ENCODE results near the gene DENND4C.
"Not testable (repeated sequence)": the region's sequence is repeated elsewhere in the genome, so short reads cannot be mapped to it uniquely, and the experiment has no call there.

Gene DENND4C

DNA sequence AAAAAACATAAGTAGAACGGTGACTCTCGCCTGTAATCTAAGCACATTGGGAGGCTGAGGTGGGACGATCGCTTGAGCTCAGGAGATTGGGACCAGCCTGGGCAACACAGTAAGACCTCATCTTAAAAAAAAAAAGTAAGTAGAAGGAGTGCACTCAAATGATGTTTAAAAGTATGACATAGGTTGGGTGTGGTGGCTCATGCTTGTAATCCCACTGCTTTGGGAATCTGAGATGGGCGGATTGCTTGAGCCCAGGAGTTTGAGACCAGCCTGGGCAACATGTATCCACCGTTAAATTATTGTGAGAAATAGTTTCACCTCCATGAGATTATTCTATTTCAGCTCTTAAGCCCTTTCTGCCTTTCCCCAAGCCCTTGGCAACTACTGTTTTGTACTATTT is 11.2 kb downstream of the DENND4C start:
- Histone ChIP-seq H3K27ac (ENCODE audit: low read depth, low read length) (no peak overlapping the region), H3K27me3 (ENCODE audit: control insufficient read depth in 5 of 5, insufficient read depth in 4 of 5, low read length in 5 of 5) (no peaks in the 10 kb centered on the region), H3K9me3 (ENCODE audit: control insufficient read depth in 5 of 5, low read length in 5 of 5) (no peaks in the 10 kb centered on the region), H3K36me3 (ENCODE audit: control insufficient read depth in 5 of 5, insufficient read depth in 5 of 5, low read length in 5 of 5) (peaks cover 3 to 12% (median 5%) of the 10 kb centered on the region in 5 donors), H3K4me1 (ENCODE audit: control insufficient read depth in 5 of 5, insufficient read depth in 5 of 5, low read length in 5 of 5) (peaks cover 0 to 11% (median 1%) of the 10 kb centered on the region in 5 donors), H3K4me3 (ENCODE audit: low read depth in 1 of 5, low read length in 5 of 5) (no peak overlapping the region), H3K9ac (ENCODE audit: low read length in 5 of 5) (no peak overlapping the region)

DNA sequence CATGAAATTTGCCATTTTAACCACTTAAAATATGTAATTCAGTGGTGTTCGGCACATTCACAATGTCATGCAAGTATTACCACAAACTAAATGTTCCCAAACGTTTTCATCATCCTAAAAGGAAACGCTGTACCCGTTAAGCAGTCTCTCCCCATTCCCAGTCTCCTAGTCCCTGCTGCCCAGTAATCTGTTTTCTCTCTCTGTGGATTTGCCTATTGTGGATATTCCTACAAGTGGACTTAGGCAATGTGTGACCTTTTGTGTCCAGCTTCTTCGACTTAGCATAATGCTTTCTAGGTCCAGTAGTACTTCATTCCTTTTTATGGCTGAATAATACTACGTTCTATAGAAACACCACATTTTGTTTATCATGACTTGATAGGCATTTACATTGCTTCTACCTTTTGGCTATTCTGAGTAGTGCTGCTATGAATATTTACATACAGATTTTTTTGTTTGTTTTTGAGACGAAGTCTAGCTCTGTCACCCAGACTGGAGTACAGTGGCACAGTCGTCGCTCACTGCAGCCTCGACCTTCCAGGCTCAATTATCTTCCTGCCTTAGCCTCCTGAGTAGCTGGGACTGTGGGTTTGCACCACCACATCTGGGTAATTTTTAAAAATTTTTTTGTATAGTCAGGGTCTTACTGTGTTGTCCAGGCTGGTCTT is 13.0 kb downstream of the DENND4C start:
- Histone ChIP-seq H3K4me3 (ENCODE audit: low read depth in 1 of 5, low read length in 5 of 5) (no peak overlapping the region), H3K27me3 (ENCODE audit: control insufficient read depth in 5 of 5, insufficient read depth in 4 of 5, low read length in 5 of 5) (no peaks in the 10 kb centered on the region), H3K4me1 (ENCODE audit: control insufficient read depth in 5 of 5, insufficient read depth in 5 of 5, low read length in 5 of 5) (peaks cover 0 to 7% (median 6%) of the 10 kb centered on the region in 5 donors), H3K9me3 (ENCODE audit: control insufficient read depth in 5 of 5, low read length in 5 of 5) (no peaks in the 10 kb centered on the region), H3K36me3 (ENCODE audit: control insufficient read depth in 5 of 5, insufficient read depth in 5 of 5, low read length in 5 of 5) (peaks cover 3 to 12% (median 5%) of the 10 kb centered on the region in 5 donors), H3K27ac (ENCODE audit: low read depth, low read length) (no peak overlapping the region), H3K9ac (ENCODE audit: low read length in 5 of 5) (no peak overlapping the region)

DNA sequence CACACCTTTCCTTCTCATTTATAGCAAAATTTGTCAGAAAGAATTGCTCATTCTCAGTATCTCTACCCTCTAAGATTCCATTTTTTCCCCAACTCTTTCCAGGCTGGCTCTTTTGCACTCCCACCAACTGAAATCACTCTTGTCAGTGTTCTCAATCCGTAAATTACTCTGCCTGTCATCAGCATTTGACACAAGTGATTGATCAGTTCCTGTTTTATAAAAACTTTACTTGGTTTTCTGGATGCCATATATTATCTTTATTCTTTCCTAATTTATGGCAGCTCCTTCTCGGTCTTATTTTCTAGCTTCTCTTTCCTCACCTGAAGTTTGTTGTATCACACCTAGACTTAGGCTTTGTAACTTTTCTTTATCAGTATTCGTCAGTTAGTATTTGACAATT is 16.4 kb downstream of the DENND4C start:
- no peak overlapping the region for H3K9ac ChIP-seq (ENCODE audit: low read length in 5 of 5)
- H3K36me3 ChIP-seq (ENCODE audit: control insufficient read depth in 5 of 5, insufficient read depth in 5 of 5, low read length in 5 of 5), result peaks cover 0 to 7% (median 0%) of the 10 kb centered on the region in 5 donors
- no peaks in the 10 kb centered on the region for H3K9me3 ChIP-seq (ENCODE audit: control insufficient read depth in 5 of 5, low read length in 5 of 5)
- H3K4me1 ChIP-seq (ENCODE audit: control insufficient read depth in 5 of 5, insufficient read depth in 5 of 5, low read length in 5 of 5), result peaks cover 0 to 15% (median 6%) of the 10 kb centered on the region in 5 donors
- H3K27me3 ChIP-seq (ENCODE audit: control insufficient read depth in 5 of 5, insufficient read depth in 4 of 5, low read length in 5 of 5), result no peaks in the 10 kb centered on the region
- no peak overlapping the region for H3K27ac ChIP-seq (ENCODE audit: low read depth, low read length)
- no peak overlapping the region for H3K4me3 ChIP-seq (ENCODE audit: low read depth in 1 of 5, low read length in 5 of 5)

DNA sequence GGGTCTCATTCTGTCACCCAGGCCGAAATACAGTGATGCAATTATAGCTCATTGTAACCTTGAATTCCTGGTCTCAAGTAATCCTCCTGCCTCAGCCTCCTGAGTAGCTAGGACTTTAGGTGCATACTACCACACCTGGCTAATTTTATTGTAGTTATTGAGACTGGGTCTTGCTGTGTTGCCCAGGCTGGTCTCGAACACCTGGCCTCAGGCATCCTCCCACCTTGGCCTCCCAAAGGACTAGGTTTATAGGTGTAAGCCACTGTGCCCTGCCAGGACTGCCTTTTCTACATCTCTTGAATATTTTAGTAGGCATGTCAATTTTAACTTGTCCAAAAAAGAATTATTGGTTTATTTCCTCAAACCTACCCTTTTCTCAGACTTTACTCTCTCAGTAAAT is 16.9 kb downstream of the DENND4C start:
- Histone ChIP-seq H3K4me1 (ENCODE audit: control insufficient read depth in 5 of 5, insufficient read depth in 5 of 5, low read length in 5 of 5) (peaks cover 4 to 20% (median 7%) of the 10 kb centered on the region in 5 donors), H3K36me3 (ENCODE audit: control insufficient read depth in 5 of 5, insufficient read depth in 5 of 5, low read length in 5 of 5) (peaks cover 0 to 7% (median 0%) of the 10 kb centered on the region in 5 donors), H3K4me3 (ENCODE audit: low read depth in 1 of 5, low read length in 5 of 5) (no peak overlapping the region), H3K9ac (ENCODE audit: low read length in 5 of 5) (no peak overlapping the region), H3K27me3 (ENCODE audit: control insufficient read depth in 5 of 5, insufficient read depth in 4 of 5, low read length in 5 of 5) (no peaks in the 10 kb centered on the region), H3K9me3 (ENCODE audit: control insufficient read depth in 5 of 5, low read length in 5 of 5) (no peaks in the 10 kb centered on the region), H3K27ac (ENCODE audit: low read depth, low read length) (no peak overlapping the region)

DNA sequence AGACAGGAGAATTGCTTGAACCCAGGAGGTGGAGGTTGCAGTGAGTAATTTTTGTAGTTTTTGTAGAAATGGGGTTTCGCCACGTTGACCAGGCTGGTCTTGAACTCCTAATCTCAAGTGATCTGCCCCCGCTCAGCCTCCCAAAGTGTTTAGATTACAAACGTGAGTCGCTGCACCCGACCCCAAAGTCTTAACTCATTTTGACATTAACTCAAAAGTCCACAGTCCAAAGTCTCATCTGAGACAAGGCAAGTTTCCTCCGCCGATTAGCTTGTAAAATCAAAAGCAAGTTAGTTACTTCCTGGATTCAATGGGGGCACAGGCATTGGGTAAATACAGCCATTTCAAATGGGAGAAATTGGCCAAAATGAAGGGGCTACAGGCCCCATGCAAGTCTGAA is 19.9 kb downstream of the DENND4C start:
- H3K9ac ChIP-seq (ENCODE audit: low read length in 5 of 5); H3K27ac ChIP-seq (ENCODE audit: low read depth, low read length); H3K9me3 ChIP-seq (ENCODE audit: control insufficient read depth in 5 of 5, low read length in 5 of 5); H3K36me3 ChIP-seq (ENCODE audit: control insufficient read depth in 5 of 5, insufficient read depth in 5 of 5, low read length in 5 of 5); H3K27me3 ChIP-seq (ENCODE audit: control insufficient read depth in 5 of 5, insufficient read depth in 4 of 5, low read length in 5 of 5); H3K4me3 ChIP-seq (ENCODE audit: low read depth in 1 of 5, low read length in 5 of 5): not testable (repeated sequence)
- H3K4me1 ChIP-seq (ENCODE audit: control insufficient read depth in 5 of 5, insufficient read depth in 5 of 5, low read length in 5 of 5), result peaks cover 4 to 26% (median 15%) of the 10 kb centered on the region in 5 donors

DNA sequence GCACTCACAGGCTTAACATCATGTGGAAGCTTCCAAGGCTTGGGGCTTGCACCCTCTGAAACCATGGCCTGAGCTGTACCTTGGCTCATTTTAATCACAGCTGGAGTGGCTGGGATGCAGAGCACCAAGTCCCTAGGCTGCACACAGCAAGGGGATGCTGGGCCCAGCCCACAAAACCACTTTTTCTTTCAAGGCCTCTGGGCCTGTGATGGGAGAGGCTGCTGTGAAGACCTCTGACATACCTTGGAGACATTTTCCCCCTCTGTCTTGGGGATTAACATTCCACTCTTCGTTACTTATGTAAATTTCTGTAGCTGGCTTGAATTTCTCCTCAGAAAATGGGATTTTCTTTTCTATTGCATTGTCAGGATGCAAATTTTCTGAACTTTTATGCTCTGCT is 20.7 kb downstream of the DENND4C start:
- H3K9me3 ChIP-seq (ENCODE audit: control insufficient read depth in 5 of 5, low read length in 5 of 5); H3K36me3 ChIP-seq (ENCODE audit: control insufficient read depth in 5 of 5, insufficient read depth in 5 of 5, low read length in 5 of 5); H3K27me3 ChIP-seq (ENCODE audit: control insufficient read depth in 5 of 5, insufficient read depth in 4 of 5, low read length in 5 of 5); H3K9ac ChIP-seq (ENCODE audit: low read length in 5 of 5); H3K4me3 ChIP-seq (ENCODE audit: low read depth in 1 of 5, low read length in 5 of 5): not testable (repeated sequence)
- H3K4me1 ChIP-seq (ENCODE audit: control insufficient read depth in 5 of 5, insufficient read depth in 5 of 5, low read length in 5 of 5), result peaks cover 4 to 26% (median 18%) of the 10 kb centered on the region in 5 donors
- H3K27ac ChIP-seq (ENCODE audit: low read depth, low read length), result peak overlapping the region; percentile 50

DNA sequence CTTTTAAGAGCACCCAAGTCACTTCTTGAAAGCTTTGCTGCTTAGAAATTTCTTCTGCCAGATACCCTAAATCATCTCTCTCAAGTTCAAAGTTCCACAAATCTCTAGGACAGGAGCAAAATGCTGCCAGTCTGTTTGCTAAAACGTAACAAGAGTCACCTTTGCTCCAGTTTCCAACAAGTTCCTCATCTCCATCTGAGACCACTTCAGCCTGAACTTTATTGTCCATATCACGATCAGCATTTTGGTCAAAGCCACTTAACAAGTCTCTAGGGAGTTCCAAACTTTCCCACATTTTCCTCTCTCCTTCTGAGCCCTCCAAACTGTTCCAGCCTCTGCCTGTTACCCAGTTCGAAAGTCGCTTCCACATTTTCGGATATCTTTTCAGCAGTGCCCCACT is 21.1 kb downstream of the DENND4C start:
- H3K27me3 ChIP-seq (ENCODE audit: control insufficient read depth in 5 of 5, insufficient read depth in 4 of 5, low read length in 5 of 5); H3K36me3 ChIP-seq (ENCODE audit: control insufficient read depth in 5 of 5, insufficient read depth in 5 of 5, low read length in 5 of 5); H3K9ac ChIP-seq (ENCODE audit: low read length in 5 of 5); H3K9me3 ChIP-seq (ENCODE audit: control insufficient read depth in 5 of 5, low read length in 5 of 5); H3K4me3 ChIP-seq (ENCODE audit: low read depth in 1 of 5, low read length in 5 of 5): not testable (repeated sequence)
- peak overlapping the region; percentile 50 for H3K27ac ChIP-seq (ENCODE audit: low read depth, low read length)
- peaks cover 4 to 26% (median 18%) of the 10 kb centered on the region in 5 donors for H3K4me1 ChIP-seq (ENCODE audit: control insufficient read depth in 5 of 5, insufficient read depth in 5 of 5, low read length in 5 of 5)

DNA sequence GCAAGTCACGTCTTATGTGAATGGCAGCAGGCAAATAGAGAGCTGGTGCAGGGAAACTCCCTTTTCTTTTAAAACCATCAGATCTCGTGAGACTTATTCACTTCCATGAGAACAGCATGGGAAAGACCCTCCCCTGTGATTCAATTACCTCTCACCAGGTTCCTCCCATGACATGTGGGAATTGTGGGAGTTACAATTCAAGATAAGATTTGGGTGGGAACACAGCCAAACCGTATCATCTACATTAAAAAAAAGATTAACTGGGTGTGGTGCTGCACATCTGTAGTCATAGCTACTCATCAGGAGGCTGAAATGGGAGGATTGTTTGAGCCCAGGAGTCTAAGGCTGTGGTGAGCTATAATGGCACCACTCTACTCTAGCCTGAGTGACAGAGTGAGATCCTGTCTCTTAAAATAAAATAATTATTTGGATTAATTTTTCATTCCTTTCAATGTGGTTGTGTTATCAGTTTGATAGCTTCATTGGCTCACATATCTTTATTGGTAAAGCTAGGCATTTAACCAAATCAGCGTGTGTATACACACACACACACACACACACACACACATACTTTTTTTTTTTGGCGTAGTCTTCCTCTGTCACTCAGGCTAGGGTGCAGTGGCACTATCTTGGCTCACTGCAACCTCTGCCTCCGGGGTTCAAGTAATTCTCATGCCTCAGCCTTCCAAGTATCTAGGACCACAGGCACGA is 21.8 kb downstream of the DENND4C start:
- Histone ChIP-seq H3K36me3 (ENCODE audit: control insufficient read depth in 5 of 5, insufficient read depth in 5 of 5, low read length in 5 of 5) (peaks cover 0 to 7% (median 0%) of the 10 kb centered on the region in 5 donors), H3K27me3 (ENCODE audit: control insufficient read depth in 5 of 5, insufficient read depth in 4 of 5, low read length in 5 of 5) (no peaks in the 10 kb centered on the region), H3K4me3 (ENCODE audit: low read depth in 1 of 5, low read length in 5 of 5) (no peak overlapping the region), H3K4me1 (ENCODE audit: control insufficient read depth in 5 of 5, insufficient read depth in 5 of 5, low read length in 5 of 5) (peaks cover 2 to 26% (median 17%) of the 10 kb centered on the region in 5 donors), H3K9ac (ENCODE audit: low read length in 5 of 5) (peak overlapping the region in 1 of 5 donors; percentile 29), H3K27ac (ENCODE audit: low read depth, low read length) (peak overlapping the region; percentile 50), H3K9me3 (ENCODE audit: control insufficient read depth in 5 of 5, low read length in 5 of 5) (no peaks in the 10 kb centered on the region)

DNA sequence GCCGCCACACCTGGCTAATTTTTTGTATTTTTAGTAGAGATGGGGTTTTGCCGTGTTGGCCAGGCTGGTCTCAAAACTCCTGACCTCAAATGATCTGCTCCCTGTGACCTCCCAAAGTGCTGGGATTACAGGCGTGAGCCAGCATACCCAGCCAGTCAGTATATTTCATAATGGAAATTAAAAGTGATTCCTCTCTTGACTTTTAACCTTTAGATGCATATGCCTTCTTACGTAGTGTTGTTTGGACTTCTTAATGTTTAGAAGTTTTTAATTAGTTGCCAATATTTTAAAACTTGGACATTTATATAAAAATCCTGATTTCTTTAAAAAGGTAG is 22.4 kb downstream of the DENND4C start:
- no peaks in the 10 kb centered on the region for H3K9me3 ChIP-seq (ENCODE audit: control insufficient read depth in 5 of 5, low read length in 5 of 5)
- peaks cover 2 to 26% (median 13%) of the 10 kb centered on the region in 5 donors for H3K4me1 ChIP-seq (ENCODE audit: control insufficient read depth in 5 of 5, insufficient read depth in 5 of 5, low read length in 5 of 5)

DNA sequence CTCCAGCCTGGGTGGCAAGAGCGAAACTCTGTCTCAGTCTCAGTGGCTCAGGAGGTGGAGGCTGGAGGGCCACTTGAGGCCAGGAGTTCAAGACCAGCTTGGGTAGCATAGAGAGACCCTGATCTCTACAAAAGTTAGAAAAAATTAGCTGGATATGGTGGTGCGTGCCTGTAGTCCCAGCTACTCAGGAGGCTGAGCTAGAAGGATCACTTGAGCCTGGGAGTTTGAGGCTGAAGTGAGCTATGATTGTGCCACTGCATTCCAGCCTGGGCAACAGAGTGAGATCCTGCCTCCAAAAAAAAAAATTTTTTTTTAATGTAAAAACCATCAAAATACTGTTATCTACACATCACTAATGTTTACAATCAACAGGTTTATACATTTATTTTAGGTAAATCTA is 24.6 kb downstream of the DENND4C start:
- no peak overlapping the region for H3K9ac ChIP-seq (ENCODE audit: low read length in 5 of 5)
- H3K36me3 ChIP-seq (ENCODE audit: control insufficient read depth in 5 of 5, insufficient read depth in 5 of 5, low read length in 5 of 5), result peaks cover 0 to 7% (median 0%) of the 10 kb centered on the region in 5 donors
- H3K27ac ChIP-seq (ENCODE audit: low read depth, low read length), result no peak overlapping the region
- H3K27me3 ChIP-seq (ENCODE audit: control insufficient read depth in 5 of 5, insufficient read depth in 4 of 5, low read length in 5 of 5), result no peaks in the 10 kb centered on the region
- peaks cover 2 to 26% (median 13%) of the 10 kb centered on the region in 5 donors for H3K4me1 ChIP-seq (ENCODE audit: control insufficient read depth in 5 of 5, insufficient read depth in 5 of 5, low read length in 5 of 5)
- H3K4me3 ChIP-seq (ENCODE audit: low read depth in 1 of 5, low read length in 5 of 5), result no peak overlapping the region
- no peaks in the 10 kb centered on the region for H3K9me3 ChIP-seq (ENCODE audit: control insufficient read depth in 5 of 5, low read length in 5 of 5)

More for the DNA sequence above, 22.4 kb downstream of the DENND4C start:
- Histone ChIP-seq H3K36me3 (ENCODE audit: control insufficient read depth in 5 of 5, insufficient read depth in 5 of 5, low read length in 5 of 5) (peaks cover 0 to 7% (median 0%) of the 10 kb centered on the region in 5 donors), H3K27me3 (ENCODE audit: control insufficient read depth in 5 of 5, insufficient read depth in 4 of 5, low read length in 5 of 5) (no peaks in the 10 kb centered on the region), H3K27ac (ENCODE audit: low read depth, low read length) (peak overlapping the region; percentile 50), H3K9ac (ENCODE audit: low read length in 5 of 5) (no peak overlapping the region), H3K4me3 (ENCODE audit: low read depth in 1 of 5, low read length in 5 of 5) (no peak overlapping the region)
